Measurements from ENCODE around the gene LIPA. TPM values are rescaled to one million over a fixed set of nuclear protein-coding genes. Genes with fewer than 3 reads are reported as not detected.
"Not testable (repeated sequence)": the region's sequence is repeated elsewhere in the genome, so short reads cannot be mapped to it uniquely, and the experiment has no call there.

The LIPA gene
- total and polyA plus RNA-seq, 4 donors = 35.3 to 176 (median 75.9) TPM

GRCh38 chr10:89171263-89171872, 80.2 kb downstream of the LIPA start (continued):
- TF ChIP-seq GABPA (IDR thresholded peaks at IDR 0.05 in 1 of 2, conservative IDR thresholded peaks at IDR 0.05 in 1 of 2) (no peak), SP1 (IDR thresholded peaks at IDR 0.05) (no peak), HNF4A (conservative IDR thresholded peaks at IDR 0.05) (no peak), FOXA1 (IDR thresholded peaks at IDR 0.05) (no peak), TAF1 (conservative IDR thresholded peaks at IDR 0.05) (no peak), EGR1 (IDR thresholded peaks at IDR 0.05; ENCODE audit: low read depth in 2 of 2) (no peak), JUND (IDR thresholded peaks at IDR 0.05) (no peak), RAD21 (IDR thresholded peaks at IDR 0.05) (no peak), FOXA2 (IDR thresholded peaks at IDR 0.05) (no peak), RXRA (IDR thresholded peaks at IDR 0.05) (no peak), YY1 (IDR thresholded peaks at IDR 0.05) (no peak)

DNA sequence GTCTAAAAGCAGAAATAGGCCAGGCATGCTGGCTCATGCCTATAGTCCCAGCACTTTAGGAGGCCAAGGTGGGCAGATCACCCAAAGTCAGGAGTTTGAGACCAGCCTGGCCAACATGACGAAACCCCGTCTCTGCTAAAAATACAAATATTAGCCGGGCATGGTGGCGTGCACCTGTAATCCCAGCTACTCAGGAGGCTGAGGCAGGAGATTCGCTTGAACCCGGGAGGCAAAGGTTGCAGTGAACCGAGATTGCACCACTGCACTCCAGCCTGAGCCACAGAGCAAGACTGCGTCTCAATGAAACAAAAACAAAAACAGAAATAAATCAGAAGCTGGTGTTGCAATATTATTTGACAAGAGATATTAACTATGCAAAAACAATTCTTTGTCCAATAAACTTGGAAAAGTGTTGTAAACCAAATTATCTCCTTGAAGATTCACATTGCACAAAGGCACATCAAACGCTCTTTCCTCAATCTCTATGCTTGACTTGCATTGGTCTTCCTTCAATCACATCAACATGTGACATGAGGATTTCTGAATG, 83.1 kb downstream of the LIPA start:
- not testable (repeated sequence) for H3K27me3 ChIP-seq (ENCODE audit: control insufficient read depth in 4 of 4, insufficient read depth in 4 of 4, low read length in 3 of 4); H3K9ac ChIP-seq (ENCODE audit: low read depth in 1 of 2, low read length in 2 of 2); DNase-seq (ENCODE audit: low spot score); H3K36me3 ChIP-seq (ENCODE audit: control insufficient read depth in 4 of 4, insufficient read depth in 3 of 4, low read depth in 1 of 4, low read length in 3 of 4); H3K27ac ChIP-seq (ENCODE audit: low read depth in 1 of 2, low read length in 2 of 2); H3K9me3 ChIP-seq (ENCODE audit: control insufficient read depth in 4 of 4, low read length in 3 of 4); H3K4me1 ChIP-seq (ENCODE audit: control insufficient read depth in 4 of 4, insufficient read depth in 4 of 4, low read length in 3 of 4); H3K4me3 ChIP-seq (ENCODE audit: low read depth in 1 of 3, low read length in 3 of 3)
- WGBS = 84% methylated on average over 9 of the region's 9 CpGs

- peaks cover 0 to 2% (median 0%) of the 10 kb centered on the region in 4 donors for H3K27me3 ChIP-seq (ENCODE audit: control insufficient read depth in 4 of 4, insufficient read depth in 4 of 4, low read length in 3 of 4)
- no peaks in the 10 kb centered on the region for H3K36me3 ChIP-seq (ENCODE audit: control insufficient read depth in 4 of 4, insufficient read depth in 3 of 4, low read depth in 1 of 4, low read length in 3 of 4)
- TF ChIP-seq CTCF (IDR thresholded peaks at IDR 0.05; ENCODE audit: low read depth, low read length, missing input control) (no peak), HNF4A (conservative IDR thresholded peaks at IDR 0.05) (no peak), TAF1 (conservative IDR thresholded peaks at IDR 0.05) (no peak), NR2F2 (IDR thresholded peaks at IDR 0.05) (no peak), GABPA (IDR thresholded peaks at IDR 0.05 in 1 of 2, conservative IDR thresholded peaks at IDR 0.05 in 1 of 2) (no peak), RXRA (IDR thresholded peaks at IDR 0.05) (no peak), RAD21 (IDR thresholded peaks at IDR 0.05) (no peak), FOXA2 (IDR thresholded peaks at IDR 0.05) (no peak), HNF4G (IDR thresholded peaks at IDR 0.05) (no peak), JUND (IDR thresholded peaks at IDR 0.05) (no peak), SP1 (IDR thresholded peaks at IDR 0.05) (no peak), FOXA1 (IDR thresholded peaks at IDR 0.05) (no peak)
- TF ChIP-seq, protein P1, sequence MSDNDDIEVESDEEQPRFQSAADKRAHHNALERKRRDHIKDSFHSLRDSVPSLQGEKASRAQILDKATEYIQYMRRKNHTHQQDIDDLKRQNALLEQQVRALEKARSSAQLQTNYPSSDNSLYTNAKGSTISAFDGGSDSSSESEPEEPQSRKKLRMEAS (IDR thresholded peaks at IDR 0.05) = no peak
- no peak overlapping the region for H3K4me3 ChIP-seq (ENCODE audit: low read depth in 1 of 3, low read length in 3 of 3)
- DNase-seq (ENCODE audit: low spot score) = no peak
- no peak overlapping the region for H3K9ac ChIP-seq (ENCODE audit: low read depth in 1 of 2, low read length in 2 of 2)
- no peak overlapping the region for H3K27ac ChIP-seq (ENCODE audit: low read depth in 1 of 2, low read length in 2 of 2)
- no peaks in the 10 kb centered on the region for H3K9me3 ChIP-seq (ENCODE audit: control insufficient read depth in 4 of 4, low read length in 3 of 4)
- peaks cover 0 to 8% (median 7%) of the 10 kb centered on the region in 4 donors for H3K4me1 ChIP-seq (ENCODE audit: control insufficient read depth in 4 of 4, insufficient read depth in 4 of 4, low read length in 3 of 4)
Measured at GRCh38 chr10:89167915-89168314, 83.7 kb downstream of the LIPA start.
